ENCODE measurements around the gene HOXC5. TPM values are rescaled to one million over a fixed set of nuclear protein-coding genes. Genes with fewer than 3 reads are reported as not detected.
A peak's percentile ranks its signal among the peaks of the same experiment; 100 is the strongest.

HOXC5 gene
- total RNA-seq, 1 experiment from 2014 or later, result 1.1 TPM

GRCh38 chr12:53996240-53997203, 36.3 kb upstream of the HOXC5 start:
- Histone ChIP-seq H3K79me2 (ENCODE audit: insufficient read depth, low read length) (peaks cover 50% of the 10 kb centered on the region), H3K9me3 (ENCODE audit: control insufficient read depth in 1 of 2, insufficient read depth in 1 of 2, low read depth in 1 of 2, low read length in 2 of 2) (no peaks in the 10 kb centered on the region), H4K20me1 (ENCODE audit: insufficient read depth) (no peaks in the 10 kb centered on the region), H2AFZ (ENCODE audit: low read depth, low read length, poor library complexity, severe bottlenecking) (no peak overlapping the region), H3K36me3 (ENCODE audit: control insufficient read depth in 1 of 2, insufficient read depth in 2 of 2, low read length in 2 of 2) (no peaks in the 10 kb centered on the region), H3K9me2 (ENCODE audit: insufficient read depth) (no peaks in the 10 kb centered on the region), H3K4me1 (ENCODE audit: control insufficient read depth in 1 of 2, insufficient read depth in 2 of 2, low read length in 2 of 2) (peaks cover 22 to 44% of the 10 kb centered on the region in 2 experiments), H3K9ac (ENCODE audit: low read length) (peak overlapping the region; percentile 97), H3K27me3 (ENCODE audit: insufficient read depth, low read length) (no peaks in the 10 kb centered on the region), H3K27ac (ENCODE audit: low read depth, low read length) (peak overlapping the region; percentile 81), H3K4me2 (ENCODE audit: low read length) (peak overlapping the region; percentile 94), H3K4me3 (replicated peaks in 1 of 2; ENCODE audit: low read depth in 1 of 2, low read length in 2 of 2) (peak overlapping the region; percentile 78 to 85)
- RAD21 ChIA-PET (ENCODE audit: low non-redundant PET in 1 of 2, low total read pairs in 2 of 2, uncharacterized antibody in 2 of 2, unreplicated experiment in 2 of 2), result interaction anchor here in 1 of 2 experiments (1.0 kb wide), 1 partner anchor 10 kb away, joined by 3 read pairs; no protein-coding TSS in a partner anchor
- TF ChIP-seq POLR2AphosphoS5 (IDR thresholded peaks at IDR 0.05; ENCODE audit: low read depth, low read length) (peak; percentile 28; the same call in 1 of the 2 replicates), RAD21 (IDR thresholded peaks at IDR 0.05; ENCODE audit: low read depth) (no peak), CTCF (IDR thresholded peaks at IDR 0.05 in 2 of 3, conservative IDR thresholded peaks at IDR 0.05 in 1 of 3; ENCODE audit: borderline replicate concordance in 1 of 3, insufficient read depth in 1 of 3, low read depth in 2 of 3, low read length in 2 of 3) (peak in 2 of 3 experiments; percentile 18 to 30; a peak in 3 of 6 replicates), MAX (IDR thresholded peaks at IDR 0.05) (no peak)
- DNase-seq (ENCODE audit: low read depth, low spot score) (no peak), ATAC-seq (peak; percentile 19)
- POLR2A ChIA-PET, result interaction anchor here (1.3 to 3.4 kb wide), 2 partner anchors 12 to 21 kb away, joined by 3 to 9 read pairs; partner anchors contain the start of gene HOXC10
- CTCF ChIA-PET, result interaction anchor here (1.1 to 4.7 kb wide), 5 partner anchors 9 to 211 kb away, joined by 3 to 22 read pairs (median 5); partner anchors contain the start of gene HOXC10
- intact Hi-C loops (cut with micrococcal nuclease), result no loop called here
- TSS peak; percentile 52 for BruUV-seq (replicated peaks)

Data from HCT116 (cell line).